Gastroesophageal sphincter (tissue), 3 donors: ENCODE data around the gene CDH23.

Experiments
- CTCF ChIP-seq, 4 experiments: fragments of 200-600 bp in 2 of 4; fragments of 450-650 bp in 2 of 4; sonication (generic) in 1 of 4; IDR thresholded peaks; one replicate each; pipeline ENCODE4 v1.5.1; 2017 to 2019; ENCODE audit warnings: antibody characterized with exemption in 4 of 4, mild to moderate bottlenecking in 2 of 4, moderate library complexity in 2 of 4
- POLR2A ChIP-seq, 2 donors: fragments of 450-650 bp; IDR thresholded peaks; one replicate each; pipeline ENCODE4 v1.6.1; 2017; ENCODE audit warnings: antibody characterized with exemption in 2 of 2, mild to moderate bottlenecking in 2 of 2, moderate library complexity in 1 of 2
- POLR2AphosphoS5 ChIP-seq: sonication (generic); formaldehyde crosslinking; IDR thresholded peaks from one replicate; pipeline ENCODE4 v1.6.1; 2017; ENCODE audit warnings: antibody characterized with exemption

GRCh38 chr10:71743866-71744265 is 347.1 kb downstream of the CDH23 start:
- TF ChIP-seq CTCF (IDR thresholded peaks at IDR 0.05) (no peak), POLR2A (IDR thresholded peaks at IDR 0.05) (no peak), POLR2AphosphoS5 (no peak)
